GM19023 (cell line): ENCODE measurements around the gene PCDHGA1.

Source experiments
- ATAC-seq: cut with Tn5 transposase; IDR thresholded peaks from one replicate; pipeline ENCODE4 v1.9.1; 2021; ENCODE audit warnings: mild to moderate bottlenecking, moderate library complexity; ENCODE audit not compliant: unreplicated experiment

The PCDHGA1 gene

GRCh38 chr5:141489841-141490240, 159.5 kb downstream of the PCDHGA1 start:
- ATAC-seq = no peak

DNA sequence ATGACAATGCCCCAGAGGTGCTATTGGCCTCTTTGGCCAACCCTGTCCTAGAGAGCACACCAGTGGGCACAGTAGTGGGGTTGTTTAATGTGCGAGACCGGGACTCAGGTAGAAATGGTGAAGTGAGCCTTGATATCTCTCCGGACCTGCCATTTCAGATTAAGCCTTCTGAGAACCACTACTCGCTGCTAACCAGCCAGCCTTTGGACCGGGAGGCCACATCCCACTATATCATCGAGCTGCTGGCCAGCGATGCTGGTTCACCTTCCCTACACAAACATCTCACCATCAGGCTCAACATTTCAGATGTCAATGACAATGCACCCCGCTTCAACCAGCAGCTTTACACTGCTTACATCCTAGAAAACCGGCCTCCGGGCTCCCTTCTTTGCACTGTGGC, 160.0 kb downstream of the PCDHGA1 start:
- no peak for ATAC-seq

GRCh38 chr5:141490771-141491170, 160.5 kb downstream of the PCDHGA1 start:
- ATAC-seq = no peak

- no peak for ATAC-seq
Observed at GRCh38 chr5:141491323-141492167, 161.2 kb downstream of the PCDHGA1 start.

GRCh38 chr5:141492168-141492885, 162.0 kb downstream of the PCDHGA1 start:
- ATAC-seq = peak; percentile 53

- ATAC-seq = no peak
Observed at GRCh38 chr5:141493500-141494422, 163.4 kb downstream of the PCDHGA1 start.

DNA sequence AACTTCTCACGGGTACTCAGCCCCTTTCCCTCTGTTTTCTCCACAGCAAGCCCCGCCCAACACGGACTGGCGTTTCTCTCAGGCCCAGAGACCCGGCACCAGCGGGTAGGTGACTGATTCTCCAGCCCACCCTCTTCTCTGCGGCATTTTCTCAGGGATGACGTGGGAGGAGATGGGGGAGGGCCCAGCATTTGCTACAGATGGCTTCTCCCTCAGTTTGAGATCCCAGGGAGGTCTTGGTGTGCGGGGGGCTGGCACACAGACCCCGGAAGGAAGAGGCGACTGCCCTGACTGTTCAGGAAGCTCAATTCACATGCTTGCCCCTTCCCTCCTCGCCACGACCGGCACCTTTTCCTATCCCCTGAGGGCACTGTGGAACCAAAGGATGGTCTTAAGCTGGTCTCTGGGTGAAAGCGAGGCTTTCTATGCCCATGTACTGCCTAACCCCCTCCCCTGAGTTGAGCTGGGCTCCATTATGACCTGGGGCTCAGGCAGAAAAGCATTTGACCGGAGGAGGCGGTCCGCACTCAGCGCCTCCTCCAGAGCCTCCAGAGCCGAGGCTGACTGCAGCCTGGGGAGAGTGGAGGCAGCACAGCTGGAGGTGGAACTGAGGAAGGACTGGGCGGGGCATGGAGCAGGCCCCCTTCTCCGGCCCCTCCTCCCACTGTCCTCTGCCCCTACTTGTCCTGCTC, 164.6 kb downstream of the PCDHGA1 start:
- ATAC-seq = no peak

- no peak for ATAC-seq
Observed at GRCh38 chr5:141495453-141495811, 165.1 kb downstream of the PCDHGA1 start.

DNA sequence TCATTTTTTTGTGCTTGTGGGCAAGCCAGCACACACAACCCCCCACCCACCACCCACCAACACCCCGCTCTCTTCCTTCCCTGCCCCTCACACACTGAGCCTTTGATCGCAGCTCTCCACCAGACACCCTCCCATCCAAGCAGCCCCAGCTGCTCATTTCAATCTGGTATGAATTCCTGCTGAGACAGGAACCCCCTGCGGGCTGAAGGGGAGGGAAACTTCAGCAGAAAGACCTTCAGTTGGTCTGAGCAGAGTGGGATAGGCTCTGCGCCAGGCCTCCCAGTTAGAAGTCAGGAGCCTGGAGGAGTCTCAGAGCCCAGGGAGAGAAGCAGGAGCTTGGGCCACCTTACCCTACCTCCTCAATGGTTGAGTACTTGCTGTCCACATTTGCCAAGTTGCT, 165.7 kb downstream of the PCDHGA1 start:
- no peak for ATAC-seq

GRCh38 chr5:141501761-141502160, 171.4 kb downstream of the PCDHGA1 start:
- no peak for ATAC-seq

GRCh38 chr5:141503681-141504080, 173.4 kb downstream of the PCDHGA1 start:
- no peak for ATAC-seq

DNA sequence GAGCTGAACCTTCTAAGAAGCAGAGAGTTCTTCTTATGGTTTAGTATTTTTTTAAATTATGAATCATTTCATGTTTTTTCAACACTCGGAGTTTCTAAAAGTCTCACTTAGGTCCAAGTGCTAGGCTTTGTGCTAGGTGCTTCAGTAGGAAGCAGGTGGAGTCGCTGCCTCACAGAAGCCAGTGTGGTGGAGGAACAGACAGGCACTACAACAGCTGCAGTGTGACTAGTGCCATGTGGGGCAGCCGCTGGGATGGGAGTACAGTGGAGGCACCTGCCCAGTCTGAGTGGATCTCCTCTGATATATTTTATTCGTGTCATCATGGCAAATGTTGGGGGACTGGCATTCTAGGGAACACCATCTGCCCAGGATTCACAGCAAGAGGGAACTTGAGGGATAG, 173.9 kb downstream of the PCDHGA1 start:
- no peak for ATAC-seq

DNA sequence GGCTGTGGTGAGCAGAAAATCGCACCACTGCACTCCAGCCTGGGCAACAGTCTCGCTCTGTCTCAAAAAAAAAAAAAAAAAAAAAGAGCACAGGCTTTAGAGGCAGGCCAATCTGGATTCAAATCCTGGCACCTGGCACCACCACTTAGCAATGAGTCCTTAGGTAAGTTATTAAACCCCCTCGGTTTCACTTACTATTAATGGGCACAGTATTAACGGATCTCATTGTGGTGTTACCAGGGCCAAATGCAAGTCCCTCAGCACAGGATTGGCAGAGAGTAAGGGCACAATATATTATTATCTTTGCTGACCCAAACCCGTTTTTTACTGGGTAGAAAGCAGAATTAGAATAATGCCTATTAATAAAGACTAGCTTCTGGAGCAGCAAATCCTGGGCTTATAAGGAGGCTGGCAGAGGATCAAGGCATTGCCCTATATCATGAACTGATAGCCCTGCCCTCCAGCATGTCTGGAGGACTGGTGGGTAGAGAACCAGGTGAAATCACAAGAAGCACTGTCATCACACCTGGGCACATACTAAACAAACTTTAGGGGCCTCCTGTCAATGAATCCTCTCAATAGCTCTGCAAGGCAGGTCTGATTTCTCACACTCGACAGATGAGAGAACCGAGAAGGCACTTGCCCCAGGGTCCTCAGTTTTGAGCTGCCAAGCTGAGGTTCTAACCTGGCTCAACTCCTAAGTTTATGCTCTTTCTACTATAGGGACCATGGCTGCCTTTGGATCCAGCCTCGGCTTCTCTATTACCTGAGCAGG, 176.3 kb downstream of the PCDHGA1 start:
- no peak for ATAC-seq

DNA sequence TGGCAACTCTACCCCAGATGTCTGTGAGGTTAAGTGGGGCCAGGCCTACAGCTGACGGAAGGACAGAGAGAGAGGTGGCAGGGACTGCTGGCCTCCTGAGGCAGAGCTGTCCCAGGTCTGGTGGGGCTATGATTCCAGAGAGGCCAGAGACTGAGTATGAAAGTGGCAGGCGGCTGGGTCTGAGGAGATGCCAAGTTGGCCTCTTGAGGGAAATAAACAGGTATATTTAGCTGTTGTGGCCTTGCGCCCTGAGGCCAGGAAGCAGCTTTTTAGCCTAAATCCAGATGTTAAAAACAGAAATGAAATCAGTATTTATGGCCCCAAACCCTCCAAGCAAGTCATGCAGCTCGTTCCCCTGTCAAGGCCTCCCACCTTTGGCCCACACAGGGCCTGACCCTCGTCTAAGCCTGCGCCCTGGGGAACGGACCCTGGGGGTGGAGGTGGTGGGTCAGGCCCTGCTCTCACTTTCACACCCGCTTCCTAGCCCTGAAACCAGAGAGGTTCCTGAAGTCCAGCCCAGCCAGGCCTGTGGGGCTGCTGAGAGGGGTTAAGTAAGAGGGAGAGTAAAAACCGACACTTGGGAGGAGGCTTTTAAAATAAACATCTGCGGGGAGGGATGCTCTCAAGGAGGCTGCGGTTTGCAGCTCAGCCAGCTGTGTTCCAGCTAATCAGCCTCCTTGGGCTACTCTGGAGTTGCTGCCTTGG, 177.2 kb downstream of the PCDHGA1 start:
- ATAC-seq = peak; percentile 39

GRCh38 chr5:141508440-141508797, 178.1 kb downstream of the PCDHGA1 start:
- ATAC-seq = no peak

- no peak for ATAC-seq
Observed at GRCh38 chr5:141508798-141509611, 178.7 kb downstream of the PCDHGA1 start.

GRCh38 chr5:141510160-141510559, 179.8 kb downstream of the PCDHGA1 start:
- ATAC-seq = no peak

- ATAC-seq = peak; percentile 25
Observed at GRCh38 chr5:141510850-141511601, 180.7 kb downstream of the PCDHGA1 start.
